ENCODE data around the gene ZNF425. TPM values are rescaled to one million over a fixed set of nuclear protein-coding genes. Genes with fewer than 3 reads are reported as not detected.

Gene ZNF425
- total and polyA plus RNA-seq, 9 of the 15 experiments (the other 6 are each of a cell fraction or from before 2014, with no cell fraction given) = 0.03 to 0.89 (median 0.54) TPM

DNA sequence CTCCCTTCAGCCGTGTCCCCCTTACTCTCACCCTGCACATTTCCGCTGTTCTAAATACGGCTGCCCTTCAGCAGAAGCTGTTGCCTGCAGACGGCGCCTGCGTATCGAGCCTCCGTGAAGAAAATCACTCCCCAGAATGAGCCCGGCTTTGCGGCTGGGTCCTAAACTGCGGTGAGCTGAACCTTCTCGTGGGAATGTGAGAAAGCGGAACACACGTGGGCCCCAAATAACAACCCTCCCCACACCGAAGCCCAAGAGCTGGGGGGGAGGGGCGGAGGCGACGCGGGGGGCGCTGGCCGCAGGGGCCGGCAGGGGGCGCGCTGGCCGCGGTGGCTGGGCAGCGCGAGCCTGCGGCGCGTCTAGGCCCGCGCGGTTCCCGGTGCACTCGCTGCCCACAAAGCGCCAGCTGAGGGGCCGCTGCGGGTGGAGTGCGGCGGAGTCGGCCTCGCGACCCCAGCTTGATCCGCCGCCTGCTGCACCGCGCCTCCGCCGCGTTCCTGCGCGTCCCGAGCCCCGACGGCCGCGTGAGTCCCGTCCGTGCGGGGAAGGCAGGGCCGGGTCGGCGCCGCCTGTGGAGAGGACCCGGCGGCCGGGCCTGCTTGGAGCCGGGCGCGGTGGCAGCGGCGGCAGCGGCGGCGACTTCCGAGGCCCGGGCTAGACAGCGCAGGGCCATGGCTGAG lies 21.1 kb upstream of the ZNF425 start, which contains the start of gene ZNF398 (continued):
- TF ChIP-seq, protein P1, sequence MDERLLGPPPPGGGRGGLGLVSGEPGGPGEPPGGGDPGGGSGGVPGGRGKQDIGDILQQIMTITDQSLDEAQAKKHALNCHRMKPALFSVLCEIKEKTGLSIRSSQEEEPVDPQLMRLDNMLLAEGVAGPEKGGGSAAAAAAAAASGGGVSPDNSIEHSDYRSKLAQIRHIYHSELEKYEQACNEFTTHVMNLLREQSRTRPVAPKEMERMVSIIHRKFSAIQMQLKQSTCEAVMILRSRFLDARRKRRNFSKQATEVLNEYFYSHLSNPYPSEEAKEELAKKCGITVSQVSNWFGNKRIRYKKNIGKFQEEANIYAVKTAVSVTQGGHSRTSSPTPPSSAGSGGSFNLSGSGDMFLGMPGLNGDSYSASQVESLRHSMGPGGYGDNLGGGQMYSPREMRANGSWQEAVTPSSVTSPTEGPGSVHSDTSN (CRISPR knock-in tag; IDR thresholded peaks at IDR 0.05; ENCODE audit: low read depth) = no peak
- TF ChIP-seq, protein P1 (tag; conservative IDR thresholded peaks at IDR 0.05; ENCODE audit: low read depth) = no peak
- TF ChIP-seq ELF1 (tag; IDR thresholded peaks at IDR 0.05) (peak; percentile 71), MAZ (CRISPR knock-in tag; conservative IDR thresholded peaks at IDR 0.05 in 1 of 2, IDR thresholded peaks at IDR 0.05 in 1 of 2) (peak; percentile 74 to 86), TARDBP (IDR thresholded peaks at IDR 0.05) (peak; percentile 83; the same call in 1 of the 2 replicates), JUNB (CRISPR knock-in tag; conservative IDR thresholded peaks at IDR 0.05) (no peak), E2F3 (CRISPR knock-in tag; IDR thresholded peaks at IDR 0.05) (no peak), ZNF830 (CRISPR knock-in tag; IDR thresholded peaks at IDR 0.05) (no peak), ILF3 (IDR thresholded peaks at IDR 0.05; ENCODE audit: borderline replicate concordance) (0 out of 2 replicates have a peak, but pooled peaks have one; percentile 86), ASH1L (IDR thresholded peaks at IDR 0.05; ENCODE audit: borderline replicate concordance, low read depth, partially characterized antibody) (no peak), RAD51 (IDR thresholded peaks at IDR 0.05; ENCODE audit: borderline replicate concordance, low read depth) (peak; percentile 32; the same call in 1 of the 2 replicates), HDGF (IDR thresholded peaks at IDR 0.05) (peak; percentile 52; the same call in 1 of the 2 replicates), STAG1 (CRISPR knock-in tag; IDR thresholded peaks at IDR 0.05; ENCODE audit: borderline replicate concordance) (peak; percentile 57), NRF1 (conservative IDR thresholded peaks at IDR 0.05 in 1 of 2, IDR thresholded peaks at IDR 0.05 in 1 of 2) (peak; percentile 69 to 76), ZNF507 (tag; conservative IDR thresholded peaks at IDR 0.05) (no peak), HDAC2 (IDR thresholded peaks at IDR 0.05) (peak; percentile 85), SMAD4 (CRISPR knock-in tag; conservative IDR thresholded peaks at IDR 0.05) (no peak; the same call in none of the 2 replicates), ZBTB7A (IDR thresholded peaks at IDR 0.05; ENCODE audit: borderline replicate concordance, control insufficient read depth, low read depth, low read length) (peak; percentile 87), ZNF583 (CRISPR knock-in tag; IDR thresholded peaks at IDR 0.05) (no peak), MEF2D (tag; conservative IDR thresholded peaks at IDR 0.05; ENCODE audit: low read depth) (0 out of 2 replicates have a peak, but pooled peaks have one; percentile 42)
- TF ChIP-seq, protein P2, sequence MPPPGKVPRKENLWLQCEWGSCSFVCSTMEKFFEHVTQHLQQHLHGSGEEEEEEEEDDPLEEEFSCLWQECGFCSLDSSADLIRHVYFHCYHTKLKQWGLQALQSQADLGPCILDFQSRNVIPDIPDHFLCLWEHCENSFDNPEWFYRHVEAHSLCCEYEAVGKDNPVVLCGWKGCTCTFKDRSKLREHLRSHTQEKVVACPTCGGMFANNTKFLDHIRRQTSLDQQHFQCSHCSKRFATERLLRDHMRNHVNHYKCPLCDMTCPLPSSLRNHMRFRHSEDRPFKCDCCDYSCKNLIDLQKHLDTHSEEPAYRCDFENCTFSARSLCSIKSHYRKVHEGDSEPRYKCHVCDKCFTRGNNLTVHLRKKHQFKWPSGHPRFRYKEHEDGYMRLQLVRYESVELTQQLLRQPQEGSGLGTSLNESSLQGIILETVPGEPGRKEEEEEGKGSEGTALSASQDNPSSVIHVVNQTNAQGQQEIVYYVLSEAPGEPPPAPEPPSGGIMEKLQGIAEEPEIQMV (tag; conservative IDR thresholded peaks at IDR 0.05; ENCODE audit: low read depth) = no peak
- TF ChIP-seq, protein P3, sequence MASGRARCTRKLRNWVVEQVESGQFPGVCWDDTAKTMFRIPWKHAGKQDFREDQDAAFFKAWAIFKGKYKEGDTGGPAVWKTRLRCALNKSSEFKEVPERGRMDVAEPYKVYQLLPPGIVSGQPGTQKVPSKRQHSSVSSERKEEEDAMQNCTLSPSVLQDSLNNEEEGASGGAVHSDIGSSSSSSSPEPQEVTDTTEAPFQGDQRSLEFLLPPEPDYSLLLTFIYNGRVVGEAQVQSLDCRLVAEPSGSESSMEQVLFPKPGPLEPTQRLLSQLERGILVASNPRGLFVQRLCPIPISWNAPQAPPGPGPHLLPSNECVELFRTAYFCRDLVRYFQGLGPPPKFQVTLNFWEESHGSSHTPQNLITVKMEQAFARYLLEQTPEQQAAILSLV (tag; IDR thresholded peaks at IDR 0.05) = no peak
- TF ChIP-seq, protein P4, sequence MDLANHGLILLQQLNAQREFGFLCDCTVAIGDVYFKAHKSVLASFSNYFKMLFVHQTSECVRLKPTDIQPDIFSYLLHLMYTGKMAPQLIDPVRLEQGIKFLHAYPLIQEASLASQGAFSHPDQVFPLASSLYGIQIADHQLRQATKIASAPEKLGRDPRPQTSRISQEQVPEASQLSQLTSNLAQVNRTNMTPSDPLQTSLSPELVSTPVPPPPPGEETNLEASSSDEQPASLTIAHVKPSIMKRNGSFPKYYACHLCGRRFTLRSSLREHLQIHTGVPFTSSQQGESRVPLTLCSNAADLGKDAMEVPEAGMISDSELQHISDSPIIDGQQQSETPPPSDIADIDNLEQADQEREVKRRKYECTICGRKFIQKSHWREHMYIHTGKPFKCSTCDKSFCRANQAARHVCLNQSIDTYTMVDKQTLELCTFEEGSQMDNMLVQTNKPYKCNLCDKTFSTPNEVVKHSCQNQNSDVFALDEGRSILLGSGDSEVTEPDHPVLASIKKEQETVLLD (IDR thresholded peaks at IDR 0.05) = peak; percentile 87

Data from K562 (cell line).